HG02852 (cell line): ENCODE results near the gene APOL2.
"Not testable (repeated sequence)": the region's sequence is repeated elsewhere in the genome, so short reads cannot be mapped to it uniquely, and the experiment has no call there.

Experiments
- ATAC-seq: cut with Tn5 transposase; IDR thresholded peaks from one replicate; pipeline ENCODE4 v1.9.1; 2021; ENCODE audit warnings: mild to moderate bottlenecking, moderate library complexity; ENCODE audit not compliant: unreplicated experiment

Gene APOL2

GRCh38 chr22:36245805-36246356 lies 6.6 kb upstream of the APOL2 start:
- ATAC-seq = no peak

DNA sequence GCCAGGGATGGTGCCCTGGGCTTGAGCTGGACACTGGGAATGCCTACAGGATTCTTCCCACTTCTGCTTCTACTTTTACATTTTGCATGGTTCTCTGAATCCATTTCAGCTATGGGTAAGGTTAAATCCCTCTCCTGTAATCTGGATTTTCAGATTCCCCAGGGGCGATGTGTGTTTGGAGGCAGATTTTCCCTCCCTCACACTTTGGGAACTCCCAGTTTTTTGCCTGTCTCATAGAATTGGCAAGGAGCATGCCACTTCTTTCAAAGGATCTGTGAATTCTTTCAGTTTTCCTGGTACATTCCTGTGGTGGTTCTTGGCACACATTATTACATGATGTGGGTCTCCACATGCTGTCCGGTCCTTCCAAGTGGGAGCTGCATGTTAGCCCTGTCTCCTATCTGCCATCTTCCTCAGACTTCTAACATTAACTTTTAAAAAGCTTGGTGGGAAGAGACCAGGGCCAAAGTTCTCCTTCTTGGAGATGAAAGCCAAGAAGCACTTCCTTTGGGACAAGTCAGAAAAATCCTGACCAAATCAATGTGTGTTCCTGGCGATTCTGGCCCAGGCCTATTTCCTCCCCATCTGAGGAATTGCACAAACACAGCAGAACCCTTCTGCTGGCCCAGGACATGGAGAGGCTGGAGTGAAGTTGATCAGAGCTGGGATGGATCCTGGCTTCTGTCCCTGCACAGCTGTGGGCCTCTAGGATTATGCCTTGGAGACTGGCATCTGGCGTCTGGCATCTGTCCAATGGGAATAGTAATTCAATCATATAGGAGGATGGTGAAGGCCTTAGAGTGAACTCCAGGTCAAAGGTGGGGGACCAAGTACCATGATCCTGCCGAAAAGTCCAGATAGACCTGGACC lies 5.4 kb upstream of the APOL2 start:
- no peak for ATAC-seq

GRCh38 chr22:36243986-36244385 lies 4.7 kb upstream of the APOL2 start:
- ATAC-seq = no peak

- ATAC-seq = no peak
These were observed 252 bp downstream of the APOL2 start for GRCh38 chr22:36239150-36239400.

GRCh38 chr22:36238373-36239149 lies 766 bp downstream of the APOL2 start:
- no peak for ATAC-seq

DNA sequence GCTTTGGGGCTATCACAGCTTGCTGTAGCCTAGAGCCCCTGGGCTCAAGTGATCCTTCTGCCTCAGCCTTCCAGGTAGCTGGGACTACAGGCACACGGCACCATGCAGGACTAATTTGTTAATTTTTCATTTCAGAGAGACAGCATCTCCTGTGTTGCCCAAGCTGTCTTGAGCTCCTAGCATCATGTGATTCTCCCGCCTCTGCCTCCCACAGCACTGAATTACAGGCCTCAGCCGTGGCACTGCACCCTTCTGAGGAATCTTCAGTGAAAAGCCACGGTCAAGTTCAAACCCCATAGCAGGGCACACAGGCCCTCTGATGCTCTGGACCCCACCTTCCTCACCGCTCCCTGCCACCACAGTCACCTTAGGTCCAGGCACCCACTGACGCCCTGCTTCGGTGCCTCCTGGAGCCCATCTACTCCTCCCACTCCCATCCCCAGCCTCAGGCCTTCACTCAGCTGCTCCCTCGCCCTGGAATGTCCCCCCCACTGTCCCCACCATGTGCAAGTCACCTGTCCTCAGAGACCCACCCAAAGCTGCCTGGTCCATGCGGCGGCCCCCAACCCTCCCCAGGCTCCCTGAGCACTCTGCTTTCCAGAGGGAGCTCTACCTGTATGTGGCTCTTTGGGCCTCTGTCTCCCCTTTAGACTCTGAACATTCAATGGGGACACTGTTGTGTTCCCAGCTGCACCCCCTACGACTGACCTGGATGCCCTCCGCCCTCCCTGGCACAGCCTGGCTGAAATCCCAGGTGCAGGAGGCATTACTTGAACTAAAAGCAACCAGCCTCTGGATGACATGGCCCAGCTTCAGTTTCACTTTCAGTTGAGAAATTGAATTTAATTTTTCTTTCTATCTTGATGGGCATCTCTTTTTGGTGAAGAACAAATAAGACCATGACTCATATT lies 1.6 kb downstream of the APOL2 start:
- no peak for ATAC-seq

DNA sequence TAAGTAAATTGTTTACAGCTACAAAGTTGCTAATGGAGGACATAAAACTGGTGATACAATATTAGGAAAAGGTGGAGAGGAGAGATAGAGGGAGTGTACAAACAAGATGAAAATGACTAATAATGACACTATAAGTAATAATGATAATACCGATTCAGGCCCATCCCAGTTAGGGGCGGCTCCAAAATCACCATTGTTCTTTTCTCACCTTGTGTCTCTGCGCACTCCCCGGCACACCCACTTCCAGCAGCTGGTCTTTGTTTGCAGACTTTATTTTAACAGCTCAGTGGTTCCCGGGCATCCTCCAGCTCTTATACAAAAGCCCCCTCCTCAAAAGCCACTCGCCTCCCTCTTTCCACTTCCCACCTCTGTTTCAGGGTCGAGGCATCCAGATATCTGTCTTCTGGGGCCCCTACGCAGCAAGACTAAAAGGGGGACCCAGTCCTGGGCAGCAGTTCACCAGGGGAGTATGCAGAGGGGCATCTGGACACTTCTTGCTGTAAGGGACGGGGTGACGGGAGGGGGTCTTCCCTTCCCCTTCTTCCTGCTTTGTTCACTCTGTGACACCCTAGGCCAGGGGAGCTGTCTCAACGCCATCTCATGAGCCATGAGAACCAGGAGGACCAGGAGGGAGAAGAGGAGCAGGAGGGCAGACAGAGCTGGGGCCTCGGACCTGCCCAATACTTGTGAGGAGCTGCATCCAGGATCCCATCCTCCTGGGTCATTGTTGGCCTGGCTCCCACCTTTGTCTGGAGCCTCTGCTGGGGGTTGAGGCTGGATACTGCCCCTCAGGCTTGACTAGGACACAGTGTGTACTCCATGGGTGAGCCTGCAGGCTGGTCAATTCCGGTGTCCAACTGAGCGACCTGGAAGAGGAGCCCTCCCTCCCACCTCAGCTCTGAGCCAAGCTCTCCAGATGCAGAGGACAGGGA lies 2.7 kb downstream of the APOL2 start:
- no peak for ATAC-seq

DNA sequence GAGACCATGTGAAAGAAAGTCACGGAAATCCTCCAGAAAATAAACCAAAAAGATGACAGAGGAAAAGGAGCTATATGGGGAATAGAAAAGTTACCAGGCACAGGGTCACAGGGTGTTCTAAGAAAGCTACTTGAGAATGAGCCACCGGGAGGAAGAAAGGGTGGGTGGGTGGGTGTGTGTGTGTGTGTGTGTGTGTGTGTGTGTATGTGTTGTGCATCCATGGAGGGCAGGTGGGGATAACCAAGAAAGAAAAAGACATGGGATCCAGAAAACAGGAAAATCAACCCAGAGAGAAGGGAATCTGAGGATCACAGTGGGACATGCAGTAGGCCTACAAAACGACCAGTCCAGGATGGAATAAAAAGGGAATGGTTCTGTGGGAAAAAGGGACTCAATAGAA lies 3.7 kb downstream of the APOL2 start:
- ATAC-seq = no peak

GRCh38 chr22:36234919-36235318 lies 4.4 kb downstream of the APOL2 start:
- ATAC-seq = no peak

DNA sequence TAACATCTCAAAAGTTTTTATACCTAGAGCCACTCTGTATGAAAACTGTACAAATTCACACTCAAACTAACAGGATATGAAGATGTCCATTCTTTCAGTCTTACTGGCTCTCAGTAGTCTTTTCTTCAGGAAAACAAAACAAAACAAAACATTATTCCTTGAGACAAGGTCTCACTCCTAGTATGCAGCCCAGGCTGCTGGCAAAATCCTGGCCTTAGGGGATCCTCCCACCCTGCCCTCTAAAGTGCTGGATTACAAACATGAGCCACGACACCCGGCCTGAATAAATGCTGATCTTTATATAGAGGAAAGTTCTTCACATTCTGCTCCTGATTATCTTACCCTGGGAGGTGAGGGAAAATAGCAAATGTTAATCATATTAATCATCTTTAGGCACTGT lies 5.1 kb downstream of the APOL2 start:
- ATAC-seq = no peak

GRCh38 chr22:36233796-36234195 lies 5.5 kb downstream of the APOL2 start:
- no peak for ATAC-seq

DNA sequence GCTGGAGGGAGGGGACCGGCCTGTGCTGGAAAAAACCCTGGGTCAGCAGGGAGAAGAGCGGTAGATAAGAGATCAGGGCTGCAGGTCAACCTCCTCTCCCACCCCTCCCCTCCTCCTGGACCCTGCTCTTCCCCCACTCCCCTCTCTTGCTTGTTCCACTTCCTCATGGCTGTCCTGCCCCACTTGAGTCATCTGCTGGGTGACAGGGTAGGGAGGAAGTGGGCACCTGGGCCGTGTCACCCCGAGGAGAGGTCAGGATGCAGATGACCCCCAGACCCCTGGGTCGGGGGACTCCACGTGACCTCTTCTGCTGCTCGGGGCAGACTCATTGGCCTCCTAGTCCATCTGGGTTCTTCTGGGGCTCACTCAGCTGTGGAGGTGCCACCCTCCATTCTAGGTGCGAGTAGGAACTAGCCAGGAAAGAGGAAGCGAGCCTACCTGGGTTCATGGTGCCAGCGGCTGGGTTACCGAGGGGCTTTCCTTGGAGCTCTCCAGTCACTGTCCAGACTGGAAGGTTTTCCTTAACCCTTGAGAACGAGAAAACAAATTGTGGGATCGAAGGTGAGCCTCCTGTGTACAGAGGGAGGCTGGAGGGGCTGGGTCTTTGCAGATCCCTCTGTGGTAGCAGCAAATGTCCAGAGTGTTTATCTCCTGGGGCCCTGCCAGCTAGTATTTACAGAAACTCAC lies 6.5 kb downstream of the APOL2 start:
- ATAC-seq = no peak

DNA sequence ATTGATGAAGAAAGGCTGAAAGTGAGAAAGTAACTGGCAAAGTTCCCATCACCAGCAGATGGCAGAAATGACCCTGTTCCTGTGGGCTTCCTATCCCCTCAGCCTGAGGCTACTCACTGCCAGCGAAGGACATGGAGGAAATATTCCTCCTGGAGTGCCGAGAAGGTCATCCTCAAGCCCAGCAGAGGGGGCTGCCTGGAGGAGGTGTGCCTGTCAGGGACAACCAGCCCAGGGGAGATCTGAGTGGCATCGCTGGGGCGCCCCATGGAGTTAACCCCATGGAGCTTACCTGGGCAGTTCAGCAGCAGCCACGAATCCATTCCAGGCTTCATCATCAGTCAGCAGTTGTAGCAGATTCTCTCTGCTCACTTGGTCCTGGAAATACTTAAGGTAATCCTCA lies 8.3 kb downstream of the APOL2 start:
- ATAC-seq = not testable (repeated sequence)

- ATAC-seq = not testable (repeated sequence)
These were observed 9.7 kb downstream of the APOL2 start for GRCh38 chr22:36229649-36230048.

- no peak for ATAC-seq
These were observed 10.4 kb downstream of the APOL2 start for GRCh38 chr22:36228944-36229343.

GRCh38 chr22:36228369-36228768 lies 11.0 kb downstream of the APOL2 start:
- not testable (repeated sequence) for ATAC-seq

DNA sequence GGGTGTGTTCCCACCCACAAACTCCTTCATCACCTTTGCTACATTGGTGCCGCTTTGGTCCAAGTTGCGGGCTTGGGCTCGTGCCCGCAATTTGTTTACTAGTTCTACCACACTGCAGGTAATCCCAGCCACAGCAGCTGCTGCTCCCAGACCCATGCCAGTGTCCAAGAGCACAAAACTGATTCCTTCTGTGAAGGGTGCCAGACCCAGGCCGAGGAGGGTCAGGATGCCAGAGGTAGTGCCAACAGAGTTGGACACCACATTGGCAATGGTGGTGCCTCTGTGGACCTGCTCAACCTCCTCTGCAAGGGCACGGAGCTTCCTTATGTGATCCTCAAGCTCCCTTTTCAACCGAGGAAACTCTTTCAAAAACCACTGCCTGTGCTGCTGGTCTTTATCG lies 11.5 kb downstream of the APOL2 start:
- ATAC-seq = no peak

- ATAC-seq = no peak
These were observed 11.9 kb downstream of the APOL2 start for GRCh38 chr22:36227396-36227795.

GRCh38 chr22:36226189-36226588 lies 13.1 kb downstream of the APOL2 start:
- no peak for ATAC-seq
